IMR-90 (cell line): ENCODE measurements around the gene OR1M1. TPM values are rescaled to one million over a fixed set of nuclear protein-coding genes. Genes with fewer than 3 reads are reported as not detected.

Experiments
- ATAC-seq: fragments of 200-7000 bp; cut with Tn5 transposase; 2 replicates; pipeline ENCODE4 v1.9.1; 2020; ENCODE audit warnings: low read depth, mild to moderate bottlenecking, moderate library complexity
- BruUV-seq: library from RNA; stranded (reverse); fragments of 400-500 nt; replicated peaks from 2 replicates; lab custom pipeline; 2021; lab: Mats Ljungman, UMichigan
- CTCF ChIA-PET: fragments of 300-600 bp; formaldehyde crosslinking; extraction: SDS; loops from one replicate; lab custom pipeline; 2021; ENCODE audit warnings: antibody characterized with exemption; lab: Yijun Ruan, JAX
- POLR2A ChIA-PET: fragments of 300-600 bp; sonication (Branson Sonifier 250); formaldehyde crosslinking; loops from one replicate; lab custom pipeline; 2022; ENCODE audit warnings: antibody characterized with exemption; ENCODE audit not compliant: unreplicated experiment; lab: Charles Lee
- DNase-seq: peaks from one replicate; pipeline ENCODE4 v3.0.0; 2013
- H2AFZ ChIP-seq: replicated peaks from 2 replicates; pipeline ENCODE3; 2013; ENCODE audit warnings: low read length, mild to moderate bottlenecking; ENCODE audit not compliant: poor library complexity
- H2AK5ac ChIP-seq: 2 replicates; pipeline ENCODE4 v1.6.1; 2013; ENCODE audit warnings: low read depth, low read length, inconsistent platforms
- H2AK9ac ChIP-seq: replicated peaks from 2 replicates; pipeline ENCODE3; 2013; ENCODE audit warnings: mild to moderate bottlenecking, low read depth, low read length, moderate library complexity; ENCODE audit not compliant: poor library complexity
- H2BK120ac ChIP-seq: 2 replicates; pipeline ENCODE4 v1.6.1; 2013; ENCODE audit warnings: low read depth, low read length, inconsistent platforms
- H2BK15ac ChIP-seq: 3 replicates; pipeline ENCODE4 v1.6.1; 2013; ENCODE audit warnings: low read depth, low read length, inconsistent platforms
- H2BK20ac ChIP-seq: 2 replicates; pipeline ENCODE4 v1.6.1; 2013; ENCODE audit warnings: low read depth, mild to moderate bottlenecking, inconsistent platforms, low read length, moderate library complexity
- H2BK5ac ChIP-seq: 2 replicates; pipeline ENCODE4 v1.6.1; 2013; ENCODE audit warnings: mild to moderate bottlenecking, low read depth, low read length, inconsistent platforms; ENCODE audit not compliant: poor library complexity, severe bottlenecking
- H3K14ac ChIP-seq: replicated peaks from 2 replicates; pipeline ENCODE4 v1.6.1; 2013; ENCODE audit warnings: low read depth, low read length, inconsistent platforms
- H3K18ac ChIP-seq: 2 replicates; pipeline ENCODE4 v1.6.1; 2013; ENCODE audit warnings: low read depth, low read length, control low read depth
- H3K23ac ChIP-seq: 2 replicates; pipeline ENCODE4 v1.6.1; 2013; ENCODE audit warnings: low read depth, low read length, inconsistent platforms
- H3K27ac ChIP-seq: 2 replicates; pipeline ENCODE4 v1.5.1; 2013; ENCODE audit warnings: mild to moderate bottlenecking, control low read depth, low read length; ENCODE audit not compliant: insufficient read depth
- H3K27me3 ChIP-seq: 2 replicates; pipeline ENCODE4 v1.6.1; 2013; ENCODE audit warnings: low read length; ENCODE audit not compliant: control insufficient read depth, insufficient read depth
- H3K36me3 ChIP-seq: 2 replicates; pipeline ENCODE4 v1.6.1; 2013; ENCODE audit warnings: low read length, mixed read lengths; ENCODE audit not compliant: control insufficient read depth, insufficient read depth
- H3K4ac ChIP-seq: 2 replicates; pipeline ENCODE4 v1.6.1; 2013; ENCODE audit warnings: low read depth, low read length, inconsistent platforms
- H3K4me1 ChIP-seq: 2 replicates; pipeline ENCODE4 v1.6.1; 2013; ENCODE audit warnings: low read length, mixed read lengths; ENCODE audit not compliant: control insufficient read depth, insufficient read depth
- H3K4me2 ChIP-seq: 2 replicates; pipeline ENCODE4 v1.6.1; 2013; ENCODE audit warnings: low read depth, mild to moderate bottlenecking, control low read depth, low read length, moderate library complexity
- H3K4me3 ChIP-seq: 2 replicates; pipeline ENCODE4 v1.5.1; 2013; ENCODE audit warnings: low read depth, mild to moderate bottlenecking, control low read depth, low read length, moderate library complexity; ENCODE audit not compliant: insufficient read depth
- H3K56ac ChIP-seq: 2 replicates; pipeline ENCODE4 v1.6.1; 2013; ENCODE audit warnings: low read length, inconsistent platforms; ENCODE audit not compliant: insufficient read depth; ENCODE audit errors: extremely low read depth
- H3K79me1 ChIP-seq, 2 experiments: 2 replicates each; pipeline ENCODE4 v1.6.1; 2013; ENCODE audit warnings: low read length in 2 of 2, inconsistent platforms in 1 of 2, low read depth in 1 of 2
- H3K9ac ChIP-seq: 2 replicates; pipeline ENCODE4 v1.6.1; 2013; ENCODE audit warnings: low read depth, low read length, control low read depth
- H3K9me1 ChIP-seq: 2 replicates; pipeline ENCODE4 v1.6.1; 2013; ENCODE audit warnings: low read length, inconsistent platforms; ENCODE audit not compliant: insufficient read depth
- H3K9me3 ChIP-seq: 2 replicates; pipeline ENCODE4 v1.6.1; 2013; ENCODE audit warnings: low read length; ENCODE audit not compliant: control insufficient read depth, insufficient read depth
- H4K20me1 ChIP-seq: 2 replicates; pipeline ENCODE4 v1.6.1; 2013; ENCODE audit warnings: low read length, inconsistent platforms; ENCODE audit not compliant: insufficient read depth
- H4K5ac ChIP-seq: 2 replicates; pipeline ENCODE4 v1.6.1; 2013; ENCODE audit warnings: mild to moderate bottlenecking, low read depth, low read length, control low read depth
- H4K8ac ChIP-seq, 2 experiments: 2 replicates each; pipeline ENCODE4 v1.6.1; 2013; ENCODE audit warnings: low read depth in 2 of 2, low read length in 2 of 2, control low read depth in 1 of 2, inconsistent platforms in 1 of 2
- H4K91ac ChIP-seq: 2 replicates; pipeline ENCODE4 v1.6.1; 2013; ENCODE audit warnings: low read depth, low read length, inconsistent platforms; ENCODE audit not compliant: insufficient read depth
- BHLHE40 ChIP-seq: fragments of 150-350 bp; IDR thresholded peaks from 2 replicates; pipeline ENCODE4 v1.6.1; 2016; ENCODE audit warnings: mild to moderate bottlenecking, low read depth, low read length
- FOS ChIP-seq: fragments of 150-350 bp; IDR thresholded peaks from 2 replicates; pipeline ENCODE4 v1.6.1; 2016; ENCODE audit warnings: low read depth, low read length
- MAFK ChIP-seq: IDR thresholded peaks from 2 replicates; pipeline ENCODE4 v1.6.1; 2012; ENCODE audit warnings: low read depth, low read length, improper control_type of control experiment
- MAZ ChIP-seq: IDR thresholded peaks from 2 replicates; pipeline ENCODE4 v1.6.1; 2012; ENCODE audit warnings: low read depth, mild to moderate bottlenecking, low read length, improper control_type of control experiment, moderate library complexity, borderline replicate concordance
- WGBS, 2 experiments: methylation state at CpG; one replicate each; pipeline versions ENCODE4 v1.1.5 to v1.1.7; 2013; ENCODE audit warnings: missing lambda C conversion rate in 2 of 2; ENCODE audit not compliant: insufficient read length in 1 of 2; ENCODE audit errors: extremely low coverage in 2 of 2; 5-methylcytosine and 5-hydroxymethylcytosine counted together
- dilution Hi-C: fragments of 300-500 bp; cut with HindIII; formaldehyde crosslinking; loops from one replicate; pipeline ENCODE4 v1.14.3; 2018; ENCODE audit warnings: low sequenced_read_pairs; ENCODE audit not compliant: unreplicated experiment
- in situ Hi-C: fragments of 300-500 bp; cut with MboI; formaldehyde crosslinking; loops from 3 replicates; pipeline ENCODE4 v1.14.3; 2019; ENCODE audit warnings: low sequenced_read_pairs, inconsistent platforms, mixed read lengths
- intact Hi-C: fragments of 100-400 bp; cut with micrococcal nuclease; formaldehyde crosslinking; loops from 2 replicates; pipeline ENCODE4 v1.10.0; 2022
- polyA plus RNA-seq, 3 experiments: library from polyadenylated mRNA; depleted of rRNA; stranded (reverse); fragments of >200 nt; gene quantifications; 2 replicates each; pipeline ENCODE4 v1.2.3, GENCODE V29; 2012; ENCODE audit warnings: low replicate concordance in 1 of 3
- total RNA-seq: library from RNA; depleted of rRNA; stranded (reverse); fragments of >200 nt; gene quantifications from 2 replicates; pipeline ENCODE4 v1.2.3, GENCODE V29; 2012
- TF ChIP-seq, protein P1 (sequence below): fragments of 150-350 bp; IDR thresholded peaks from 2 replicates; pipeline ENCODE4 v1.6.1; 2017; ENCODE audit warnings: mild to moderate bottlenecking, antibody characterized with exemption, low read length, low read depth

The OR1M1 gene
- total and polyA plus RNA-seq, 2 of the 4 experiments (the other 2 are of a cell fraction), result not detected

GRCh38 chr19:9058905-9059667 is 27.8 kb upstream of the OR1M1 start:
- H3K56ac ChIP-seq, result no peak overlapping the region
- H3K9me3 ChIP-seq, result peaks cover 9% of the 10 kb centered on the region
- no peak overlapping the region for H2AFZ ChIP-seq
- BruUV-seq, result no TSS peak
- H3K18ac ChIP-seq, result no peak overlapping the region
- H3K9ac ChIP-seq, result no peak overlapping the region
- no peak overlapping the region for H3K27ac ChIP-seq
- no peaks in the 10 kb centered on the region for H3K79me1 ChIP-seq
- no peak overlapping the region for H2AK9ac ChIP-seq
- H2AK5ac ChIP-seq, result no peak overlapping the region
- no peak overlapping the region for H4K91ac ChIP-seq
- H3K23ac ChIP-seq, result no peak overlapping the region
- no peak for ATAC-seq
- POLR2A ChIA-PET, result no interaction called here
- intact Hi-C loops, result no loop called here
- H4K20me1 ChIP-seq, result no peaks in the 10 kb centered on the region
- H2BK5ac ChIP-seq, result no peak overlapping the region
- H2BK20ac ChIP-seq, result no peak overlapping the region
- H3K14ac ChIP-seq, result no peak overlapping the region
- no peak overlapping the region for H4K8ac ChIP-seq
- H3K9me1 ChIP-seq, result no peaks in the 10 kb centered on the region
- H3K4ac ChIP-seq, result no peak overlapping the region
- CTCF ChIA-PET, result no interaction called here
- TF ChIP-seq FOS (no peak), MAZ (no peak), BHLHE40 (no peak), MAFK (no peak)
- TF ChIP-seq, protein P1, sequence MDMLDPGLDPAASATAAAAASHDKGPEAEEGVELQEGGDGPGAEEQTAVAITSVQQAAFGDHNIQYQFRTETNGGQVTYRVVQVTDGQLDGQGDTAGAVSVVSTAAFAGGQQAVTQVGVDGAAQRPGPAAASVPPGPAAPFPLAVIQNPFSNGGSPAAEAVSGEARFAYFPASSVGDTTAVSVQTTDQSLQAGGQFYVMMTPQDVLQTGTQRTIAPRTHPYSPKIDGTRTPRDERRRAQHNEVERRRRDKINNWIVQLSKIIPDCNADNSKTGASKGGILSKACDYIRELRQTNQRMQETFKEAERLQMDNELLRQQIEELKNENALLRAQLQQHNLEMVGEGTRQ, result no peak
- dilution Hi-C loops, result no loop called here
- H3K4me2 ChIP-seq, result no peak overlapping the region
- in situ Hi-C loops, result no loop called here
- H3K27me3 ChIP-seq, result no peaks in the 10 kb centered on the region
- DNase-seq, result no peak
- H2BK120ac ChIP-seq, result no peak overlapping the region
- no peak overlapping the region for H4K5ac ChIP-seq
- no peaks in the 10 kb centered on the region for H3K4me1 ChIP-seq
- no peaks in the 10 kb centered on the region for H3K36me3 ChIP-seq
- H3K4me3 ChIP-seq, result no peak overlapping the region
- WGBS, 2 experiments, result 10% methylated on average over 2 of the region's 12 CpGs; no CpG with 5 or more reads in 1 of the 2 experiments
- H2BK15ac ChIP-seq, result no peak overlapping the region
